ENCODE measurements around the gene CHST5.

DNA sequence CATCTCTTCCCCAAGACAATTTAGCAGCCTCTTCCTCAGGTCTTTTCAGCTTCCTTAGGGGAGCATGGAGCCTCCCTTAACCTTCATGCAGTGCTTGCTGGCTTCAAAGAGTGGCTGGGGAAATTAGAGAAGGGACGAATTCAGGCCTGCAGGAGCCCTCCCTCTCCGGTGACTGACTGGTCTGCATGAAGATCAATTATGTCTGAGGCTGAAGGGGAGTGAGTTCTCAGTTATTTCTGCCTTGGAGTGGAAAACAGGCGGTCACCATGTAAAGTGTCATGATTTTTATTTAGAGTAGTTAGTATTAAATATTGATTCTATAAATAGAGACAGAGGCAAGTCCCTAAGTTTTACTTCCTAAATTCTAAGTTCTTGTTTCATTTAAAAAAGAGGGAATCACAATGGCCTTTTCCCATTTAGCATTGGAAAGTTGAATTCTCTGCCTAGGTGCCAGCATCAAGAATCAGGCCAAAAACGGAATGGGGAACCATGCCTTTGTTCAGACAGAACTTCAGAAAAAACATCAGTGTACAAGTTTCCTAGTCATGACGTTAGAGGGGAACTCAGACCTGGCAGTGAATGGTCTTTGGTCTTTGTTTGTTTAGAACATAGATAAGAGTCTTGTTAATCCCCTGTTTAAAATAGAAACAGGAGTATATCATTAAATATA is 34.6 kb upstream of the CHST5 start:
- no peak for TF ChIP-seq CTCF (IDR thresholded peaks at IDR 0.05)
- TF ChIP-seq POLR2AphosphoS5 (IDR thresholded peaks at IDR 0.05; ENCODE audit: low read depth, low read length), result no peak
- no peak for TF ChIP-seq RAD21 (IDR thresholded peaks at IDR 0.05; ENCODE audit: low read length)
- no peak for TF ChIP-seq NFIC (IDR thresholded peaks at IDR 0.05; ENCODE audit: borderline replicate concordance)
- no peak for TF ChIP-seq EZH2phosphoT487 (IDR thresholded peaks at IDR 0.05; ENCODE audit: borderline replicate concordance, low read depth)
- no peak for TF ChIP-seq FOXM1 (IDR thresholded peaks at IDR 0.05; ENCODE audit: low read depth)
- no peak for TF ChIP-seq GABPA (IDR thresholded peaks at IDR 0.05; ENCODE audit: low read depth)
- no peak for TF ChIP-seq JUND (IDR thresholded peaks at IDR 0.05)

All from SK-N-SH (cell line).